GM12892 (cell line): ENCODE data around the gene NKAIN2.

Experiments used
- POLR2A ChIP-seq: IDR thresholded peaks from 2 replicates; pipeline ENCODE4 v1.6.1; 2011; ENCODE audit warnings: low read depth, low read length, control low read depth
- POLR2AphosphoS5 ChIP-seq: IDR thresholded peaks from 2 replicates; pipeline ENCODE4 v1.6.1; 2011; ENCODE audit warnings: low read depth, low read length, control low read depth

GRCh38 chr6:124793398-124793797 is 989.7 kb downstream of the NKAIN2 start:
- TF ChIP-seq POLR2A, result no peak
- TF ChIP-seq POLR2AphosphoS5, result no peak
